Measurements from ENCODE around the gene CPNE8. TPM values are rescaled to one million over a fixed set of nuclear protein-coding genes. Genes with fewer than 3 reads are reported as not detected.

Gene CPNE8
- total and polyA plus RNA-seq, 2 of the 4 experiments (the other 2 are of a cell fraction) = not detected

- dilution Hi-C loops (cut with HindIII; ENCODE audit: low sequenced_read_pairs, unreplicated experiment) = no loop called here
- H3K27me3 ChIP-seq (ENCODE audit: control insufficient read depth, insufficient read depth, low read length) = no peaks in the 10 kb centered on the region
- H3K9me3 ChIP-seq (ENCODE audit: control insufficient read depth, insufficient read depth, low read length) = no peaks in the 10 kb centered on the region
- no peak overlapping the region for H3K4me2 ChIP-seq (ENCODE audit: low read depth, low read length)
- intact Hi-C loops (cut with micrococcal nuclease) = no loop called here
- no peak overlapping the region for H2BK20ac ChIP-seq (ENCODE audit: low read depth, low read length)
- ChIA-PET CTCF (no interaction called here), POLR2A (ENCODE audit: unreplicated experiment) (no interaction called here)
- H3K4ac ChIP-seq (ENCODE audit: low read depth, low read length) = no peak overlapping the region
- H3K14ac ChIP-seq (replicated peaks; ENCODE audit: low read depth, low read length) = no peak overlapping the region
- no peaks in the 10 kb centered on the region for H3K36me3 ChIP-seq (ENCODE audit: control insufficient read depth, insufficient read depth, low read length)
- H3K9ac ChIP-seq (ENCODE audit: low read depth, low read length) = no peak overlapping the region
- H2AFZ ChIP-seq (replicated peaks; ENCODE audit: low read length, poor library complexity) = no peak overlapping the region
- ATAC-seq (ENCODE audit: low read depth) (no peak), DNase-seq (no peak)
- no peak overlapping the region for H4K91ac ChIP-seq (ENCODE audit: insufficient read depth, low read depth, low read length)
- H2AK5ac ChIP-seq (ENCODE audit: low read depth, low read length) = no peak overlapping the region
- WGBS, 2 experiments (ENCODE audit: extremely low coverage in 2 of 2, insufficient read length in 1 of 2) = 0% methylated on average over 1 of the region's 2 CpGs; no CpG with 5 or more reads in 1 of the 2 experiments
- H4K20me1 ChIP-seq (ENCODE audit: insufficient read depth, low read length) = no peaks in the 10 kb centered on the region
- H3K18ac ChIP-seq (ENCODE audit: low read depth, low read length) = no peak overlapping the region
- H4K8ac ChIP-seq (ENCODE audit: low read depth in 2 of 2, low read length in 2 of 2) = no peak overlapping the region
- no peaks in the 10 kb centered on the region for H3K9me1 ChIP-seq (ENCODE audit: insufficient read depth, low read length)
- BruUV-seq (replicated peaks) = no TSS peak
- H2BK5ac ChIP-seq (ENCODE audit: low read depth, low read length, poor library complexity, severe bottlenecking) = no peak overlapping the region
- no peak overlapping the region for H2AK9ac ChIP-seq (replicated peaks; ENCODE audit: low read depth, low read length, poor library complexity)
- H2BK120ac ChIP-seq (ENCODE audit: low read depth, low read length) = no peak overlapping the region
- in situ Hi-C loops (cut with MboI; ENCODE audit: low sequenced_read_pairs) = no loop called here
- no peaks in the 10 kb centered on the region for H3K4me1 ChIP-seq (ENCODE audit: control insufficient read depth, insufficient read depth, low read length)
- no peak overlapping the region for H3K23ac ChIP-seq (ENCODE audit: low read depth, low read length)
- no peak overlapping the region for H3K4me3 ChIP-seq (ENCODE audit: insufficient read depth, low read depth, low read length)
- H3K79me1 ChIP-seq (ENCODE audit: low read depth in 1 of 2, low read length in 2 of 2) = no peaks in the 10 kb centered on the region
- H3K27ac ChIP-seq (ENCODE audit: insufficient read depth, low read length) = no peak overlapping the region
- H4K5ac ChIP-seq (ENCODE audit: low read depth, low read length) = no peak overlapping the region
- TF ChIP-seq RCOR1 (IDR thresholded peaks at IDR 0.05; ENCODE audit: insufficient replicate concordance, low read length) (no peak), CTCF (conservative IDR thresholded peaks at IDR 0.05; ENCODE audit: low read depth, low read length) (no peak), USF2 (IDR thresholded peaks at IDR 0.05; ENCODE audit: low read depth, low read length) (no peak), FOS (IDR thresholded peaks at IDR 0.05; ENCODE audit: low read depth, low read length) (no peak)
- H3K56ac ChIP-seq (ENCODE audit: extremely low read depth, insufficient read depth, low read length) = no peak overlapping the region
- H2BK15ac ChIP-seq (ENCODE audit: low read depth, low read length) = no peak overlapping the region
These were observed 67.1 kb downstream of the CPNE8 start for GRCh38 chr12:38838056-38838850.
